SK-N-MC (cell line): Measurements from ENCODE around the gene TXNIP.

ENCODE experiments used
- EZH2 ChIP-seq: fragments of 200-600 bp; sonication (generic); IDR thresholded peaks from one replicate; pipeline ENCODE4 v1.6.1; 2017; ENCODE audit warnings: antibody characterized with exemption
- FOXP2 ChIP-seq: optimal IDR thresholded peaks from 2 replicates; pipeline ENCODE3; 2011; ENCODE audit warnings: mild to moderate bottlenecking, moderate library complexity; ENCODE audit not compliant: insufficient read depth; ENCODE audit errors: extremely low read length, control extremely low read depth

- TF ChIP-seq EZH2 (no peak), FOXP2 (no peak)
Measured at GRCh38 chr1:145995964-145996432, 381 bp downstream of the TXNIP start.
